ENCODE measurements around the gene MPLKIP. TPM values are rescaled to one million over a fixed set of nuclear protein-coding genes. Genes with fewer than 3 reads are reported as not detected.
A peak's percentile ranks its signal among the peaks of the same experiment; 100 is the strongest.

MPLKIP gene
- total RNA-seq, 1 experiment from 2014 or later = 61.6 TPM

GRCh38 chr7:40138973-40139372 lies 4.6 kb upstream of the MPLKIP start:
- Mint-ChIP-seq H3K9me3 (peaks cover 16% of the 10 kb centered on the region), H3K4me3 (no peak overlapping the region), H3K27me3 (ENCODE audit: low read depth) (peaks cover 14% of the 10 kb centered on the region), H3K4me1 (peaks cover 6% of the 10 kb centered on the region; the same call in 1 of the 2 replicates), H3K36me3 (no peaks in the 10 kb centered on the region; the same call in none of the 2 replicates), H3K27ac (no peak overlapping the region)
- ChIA-PET POLR2A (interaction anchor here (0.5 kb wide), 1 partner anchor 38 kb away, joined by 5 read pairs; no protein-coding TSS in a partner anchor), CTCF (no interaction called here)
- TF ChIP-seq SMAD3 (CRISPR knock-in tag; IDR thresholded peaks at IDR 0.05; ENCODE audit: borderline replicate concordance) = no peak
- peak; percentile 73; the same call in 1 of the 2 replicates for TF ChIP-seq HMGA2 (CRISPR knock-in tag; IDR thresholded peaks at IDR 0.05)
- TF ChIP-seq, protein P1, sequence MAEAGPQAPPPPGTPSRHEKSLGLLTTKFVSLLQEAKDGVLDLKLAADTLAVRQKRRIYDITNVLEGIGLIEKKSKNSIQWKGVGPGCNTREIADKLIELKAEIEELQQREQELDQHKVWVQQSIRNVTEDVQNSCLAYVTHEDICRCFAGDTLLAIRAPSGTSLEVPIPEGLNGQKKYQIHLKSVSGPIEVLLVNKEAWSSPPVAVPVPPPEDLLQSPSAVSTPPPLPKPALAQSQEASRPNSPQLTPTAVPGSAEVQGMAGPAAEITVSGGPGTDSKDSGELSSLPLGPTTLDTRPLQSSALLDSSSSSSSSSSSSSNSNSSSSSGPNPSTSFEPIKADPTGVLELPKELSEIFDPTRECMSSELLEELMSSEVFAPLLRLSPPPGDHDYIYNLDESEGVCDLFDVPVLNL (CRISPR knock-in tag; IDR thresholded peaks at IDR 0.05; ENCODE audit: borderline replicate concordance, low read depth) = no peak
- no peak for TF ChIP-seq HMGXB4 (CRISPR knock-in tag; IDR thresholded peaks at IDR 0.05)
- TF ChIP-seq, protein P2, sequence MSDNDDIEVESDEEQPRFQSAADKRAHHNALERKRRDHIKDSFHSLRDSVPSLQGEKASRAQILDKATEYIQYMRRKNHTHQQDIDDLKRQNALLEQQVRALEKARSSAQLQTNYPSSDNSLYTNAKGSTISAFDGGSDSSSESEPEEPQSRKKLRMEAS (CRISPR knock-in tag; IDR thresholded peaks at IDR 0.05) = no peak
- TF ChIP-seq ZNF423 (CRISPR knock-in tag; IDR thresholded peaks at IDR 0.05) = no peak
- no peak for ATAC-seq
- DNase-seq (ENCODE audit: low spot score) = no peak

DNA sequence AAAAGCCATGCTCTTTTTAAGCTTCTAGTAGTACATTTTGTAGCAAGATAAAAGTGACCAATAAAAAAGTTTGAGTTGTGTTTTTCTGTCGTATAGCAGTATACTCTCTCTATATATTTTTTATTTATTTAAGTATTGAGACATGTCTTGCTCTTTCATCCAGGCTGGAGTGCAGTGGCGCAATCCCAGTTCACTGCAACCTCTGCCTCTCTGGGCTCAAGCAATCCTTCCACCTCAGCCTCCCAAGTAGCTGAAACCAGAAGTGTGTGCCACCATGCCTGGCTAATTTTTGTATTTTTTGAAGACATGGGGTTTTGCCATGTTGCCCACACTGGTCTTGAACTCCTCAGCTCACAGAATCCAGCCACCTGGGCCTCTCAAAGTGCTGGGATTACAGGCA lies 3.1 kb upstream of the MPLKIP start:
- no peak overlapping the region for H3K27ac Mint-ChIP-seq
- H3K36me3 Mint-ChIP-seq = peaks cover 2% of the 10 kb centered on the region
- no peak overlapping the region for H3K4me3 Mint-ChIP-seq
- H3K9me3 Mint-ChIP-seq = peaks cover 11% of the 10 kb centered on the region
- POLR2A ChIA-PET = no interaction called here
- peaks cover 7% of the 10 kb centered on the region for H3K4me1 Mint-ChIP-seq
- CTCF ChIA-PET = no interaction called here
- ATAC-seq (no peak), DNase-seq (ENCODE audit: low spot score) (no peak)
- peaks cover 14% of the 10 kb centered on the region for H3K27me3 Mint-ChIP-seq (ENCODE audit: low read depth)
- no peak for TF ChIP-seq JAZF1 (CRISPR knock-in tag; IDR thresholded peaks at IDR 0.05)
- TF ChIP-seq ZBTB43 (CRISPR knock-in tag; IDR thresholded peaks at IDR 0.05) = no peak
- TF ChIP-seq HMGXB4 (CRISPR knock-in tag; IDR thresholded peaks at IDR 0.05) = no peak
- no peak for TF ChIP-seq SOX15 (CRISPR knock-in tag; IDR thresholded peaks at IDR 0.05)
- TF ChIP-seq ZNF121 (CRISPR knock-in tag; IDR thresholded peaks at IDR 0.05) = no peak
- TF ChIP-seq, protein P3, sequence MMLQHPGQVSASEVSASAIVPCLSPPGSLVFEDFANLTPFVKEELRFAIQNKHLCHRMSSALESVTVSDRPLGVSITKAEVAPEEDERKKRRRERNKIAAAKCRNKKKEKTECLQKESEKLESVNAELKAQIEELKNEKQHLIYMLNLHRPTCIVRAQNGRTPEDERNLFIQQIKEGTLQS (CRISPR knock-in tag; conservative IDR thresholded peaks at IDR 0.05) = no peak
- TF ChIP-seq, protein P4, sequence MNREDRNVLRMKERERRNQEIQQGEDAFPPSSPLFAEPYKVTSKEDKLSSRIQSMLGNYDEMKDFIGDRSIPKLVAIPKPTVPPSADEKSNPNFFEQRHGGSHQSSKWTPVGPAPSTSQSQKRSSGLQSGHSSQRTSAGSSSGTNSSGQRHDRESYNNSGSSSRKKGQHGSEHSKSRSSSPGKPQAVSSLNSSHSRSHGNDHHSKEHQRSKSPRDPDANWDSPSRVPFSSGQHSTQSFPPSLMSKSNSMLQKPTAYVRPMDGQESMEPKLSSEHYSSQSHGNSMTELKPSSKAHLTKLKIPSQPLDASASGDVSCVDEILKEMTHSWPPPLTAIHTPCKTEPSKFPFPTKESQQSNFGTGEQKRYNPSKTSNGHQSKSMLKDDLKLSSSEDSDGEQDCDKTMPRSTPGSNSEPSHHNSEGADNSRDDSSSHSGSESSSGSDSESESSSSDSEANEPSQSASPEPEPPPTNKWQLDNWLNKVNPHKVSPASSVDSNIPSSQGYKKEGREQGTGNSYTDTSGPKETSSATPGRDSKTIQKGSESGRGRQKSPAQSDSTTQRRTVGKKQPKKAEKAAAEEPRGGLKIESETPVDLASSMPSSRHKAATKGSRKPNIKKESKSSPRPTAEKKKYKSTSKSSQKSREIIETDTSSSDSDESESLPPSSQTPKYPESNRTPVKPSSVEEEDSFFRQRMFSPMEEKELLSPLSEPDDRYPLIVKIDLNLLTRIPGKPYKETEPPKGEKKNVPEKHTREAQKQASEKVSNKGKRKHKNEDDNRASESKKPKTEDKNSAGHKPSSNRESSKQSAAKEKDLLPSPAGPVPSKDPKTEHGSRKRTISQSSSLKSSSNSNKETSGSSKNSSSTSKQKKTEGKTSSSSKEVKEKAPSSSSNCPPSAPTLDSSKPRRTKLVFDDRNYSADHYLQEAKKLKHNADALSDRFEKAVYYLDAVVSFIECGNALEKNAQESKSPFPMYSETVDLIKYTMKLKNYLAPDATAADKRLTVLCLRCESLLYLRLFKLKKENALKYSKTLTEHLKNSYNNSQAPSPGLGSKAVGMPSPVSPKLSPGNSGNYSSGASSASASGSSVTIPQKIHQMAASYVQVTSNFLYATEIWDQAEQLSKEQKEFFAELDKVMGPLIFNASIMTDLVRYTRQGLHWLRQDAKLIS (CRISPR knock-in tag; IDR thresholded peaks at IDR 0.05; ENCODE audit: borderline replicate concordance) = no peak
- no peak for TF ChIP-seq CREB1 (CRISPR knock-in tag; IDR thresholded peaks at IDR 0.05)
- TF ChIP-seq E2F1 (CRISPR knock-in tag; IDR thresholded peaks at IDR 0.05) = no peak
- no peak for TF ChIP-seq ZNF281 (CRISPR knock-in tag; IDR thresholded peaks at IDR 0.05)

All from WTC11 (cell line).